ENCODE measurements around the gene ZBTB12. TPM values are rescaled to one million over a fixed set of nuclear protein-coding genes. Genes with fewer than 3 reads are reported as not detected.
"Not testable (repeated sequence)": the region's sequence is repeated elsewhere in the genome, so short reads cannot be mapped to it uniquely, and the experiment has no call there.

Gene ZBTB12
- total and polyA plus RNA-seq, 3 experiments from 2014 or later, result 3.5 to 4.3 TPM; not detected in 1

DNA sequence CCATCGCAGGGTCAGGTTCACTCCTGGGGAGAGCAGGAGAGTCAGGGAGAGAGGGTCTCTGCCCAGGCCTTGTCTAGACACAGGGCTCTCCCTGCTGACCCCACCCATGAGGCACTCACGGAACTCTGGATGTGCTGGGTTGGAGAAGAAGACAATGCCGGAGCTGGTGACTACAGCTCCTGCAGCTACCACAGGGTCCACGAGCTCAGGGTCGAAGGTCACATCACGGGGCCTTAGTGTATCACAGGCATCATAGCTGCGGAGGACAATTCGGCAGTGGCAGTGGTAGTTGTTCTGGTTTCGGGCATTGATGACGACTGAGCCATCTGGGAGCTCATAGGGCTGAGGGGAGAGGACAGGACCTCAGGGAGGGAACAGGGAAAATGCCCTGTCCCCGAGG is 42.0 kb downstream of the ZBTB12 start:
- Histone ChIP-seq H3K9me3 (ENCODE audit: low read length) (no peaks in the 10 kb centered on the region), H3K36me3 (ENCODE audit: insufficient read depth, low read length) (peaks cover 24% of the 10 kb centered on the region), H3K27ac (ENCODE audit: low read depth, low read length) (no peak overlapping the region), H3K27me3 (ENCODE audit: insufficient read depth, low read length, poor library complexity, severe bottlenecking) (no peaks in the 10 kb centered on the region), H3K4me3 (ENCODE audit: low read length) (no peak overlapping the region), H3K4me1 (ENCODE audit: insufficient read depth, low read length) (peaks cover 21% of the 10 kb centered on the region)
- Mint-ChIP-seq H3K4me1 (peaks cover 25 to 26% (median 26%) of the 10 kb centered on the region in 3 donors), H3K4me3 (peak overlapping the region in 5 of 7 donors; percentile 45 to 82 (median 77)), H3K9me3 (peaks cover 0 to 1% (median 0%) of the 10 kb centered on the region in 5 donors), H3K27ac (peak overlapping the region in 6 of 8 donors; percentile 24 to 91 (median 58)), H3K36me3 (peaks cover 0 to 55% (median 2%) of the 10 kb centered on the region in 3 donors), H3K27me3 (peaks cover 0 to 4% of the 10 kb centered on the region in 2 donors)
- DNase-seq, result no peak
- CTCF ChIA-PET, result no interaction called here
- POLR2A ChIA-PET, result no interaction called here

DNA sequence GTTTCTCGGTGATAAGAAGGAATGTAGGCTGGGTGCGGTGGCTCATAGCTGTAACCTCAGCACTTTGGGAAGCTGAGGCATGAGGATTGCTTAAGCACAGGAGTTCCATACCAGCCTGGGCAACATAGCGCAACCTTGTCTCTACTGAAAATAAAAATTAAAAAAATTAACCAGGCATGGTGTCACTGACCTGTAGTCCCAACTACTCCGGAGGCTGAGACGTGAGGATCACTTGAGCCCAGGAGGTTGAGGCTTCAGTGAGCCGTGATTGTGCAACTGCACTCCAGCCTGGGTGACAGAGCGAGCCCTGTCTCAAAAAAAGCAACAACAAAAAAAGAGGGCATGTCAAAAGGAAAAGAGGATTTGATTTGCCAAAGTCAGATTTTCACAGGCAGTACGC is 43.2 kb downstream of the ZBTB12 start:
- peaks cover 0 to 4% of the 10 kb centered on the region in 2 donors for H3K27me3 Mint-ChIP-seq
- peaks cover 20 to 24% (median 23%) of the 10 kb centered on the region in 3 donors for H3K4me1 Mint-ChIP-seq
- H3K36me3 Mint-ChIP-seq, result peaks cover 0 to 54% (median 2%) of the 10 kb centered on the region in 3 donors
- H3K9me3 Mint-ChIP-seq, result peaks cover 0 to 1% (median 0%) of the 10 kb centered on the region in 5 donors
- no peak for DNase-seq
- Histone ChIP-seq H3K4me1 (ENCODE audit: insufficient read depth, low read length) (peaks cover 14% of the 10 kb centered on the region), H3K9me3 (ENCODE audit: low read length) (no peaks in the 10 kb centered on the region), H3K27me3 (ENCODE audit: insufficient read depth, low read length, poor library complexity, severe bottlenecking) (no peaks in the 10 kb centered on the region), H3K4me3 (ENCODE audit: low read length) (no peak overlapping the region), H3K27ac (ENCODE audit: low read depth, low read length) (no peak overlapping the region), H3K36me3 (ENCODE audit: insufficient read depth, low read length) (peaks cover 24% of the 10 kb centered on the region)
- H3K4me3 Mint-ChIP-seq, result no peak overlapping the region
- peak overlapping the region in 1 of 8 donors; percentile 17 for H3K27ac Mint-ChIP-seq
- ChIA-PET CTCF (interaction anchor here (1.0 kb wide), 1 partner anchor 29 kb away, joined by 3 read pairs; no protein-coding TSS in a partner anchor), POLR2A (interaction anchor here (0.6 kb wide), 1 partner anchor 123 kb away, joined by 3 read pairs; no protein-coding TSS in a partner anchor)

DNA sequence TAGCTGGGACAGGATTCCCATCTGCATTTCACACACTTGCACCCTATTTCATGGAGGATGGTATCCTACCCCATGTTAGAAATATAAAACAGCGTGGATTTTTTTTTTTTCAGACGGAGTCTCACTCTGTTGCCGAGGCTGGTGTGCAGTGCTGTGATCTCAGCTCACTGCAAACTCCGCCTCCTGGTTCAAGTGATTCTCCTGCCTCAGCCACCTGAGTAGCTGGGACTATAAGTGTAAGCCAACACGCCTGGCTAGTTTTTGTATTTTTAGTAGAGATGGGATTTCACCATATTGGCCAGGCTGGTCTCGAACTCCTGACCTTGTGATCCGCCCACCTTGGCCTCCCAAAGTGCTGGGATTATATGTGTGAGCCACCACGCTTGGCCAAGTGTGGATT is 44.1 kb downstream of the ZBTB12 start:
- DNase-seq, result not testable (repeated sequence)

DNA sequence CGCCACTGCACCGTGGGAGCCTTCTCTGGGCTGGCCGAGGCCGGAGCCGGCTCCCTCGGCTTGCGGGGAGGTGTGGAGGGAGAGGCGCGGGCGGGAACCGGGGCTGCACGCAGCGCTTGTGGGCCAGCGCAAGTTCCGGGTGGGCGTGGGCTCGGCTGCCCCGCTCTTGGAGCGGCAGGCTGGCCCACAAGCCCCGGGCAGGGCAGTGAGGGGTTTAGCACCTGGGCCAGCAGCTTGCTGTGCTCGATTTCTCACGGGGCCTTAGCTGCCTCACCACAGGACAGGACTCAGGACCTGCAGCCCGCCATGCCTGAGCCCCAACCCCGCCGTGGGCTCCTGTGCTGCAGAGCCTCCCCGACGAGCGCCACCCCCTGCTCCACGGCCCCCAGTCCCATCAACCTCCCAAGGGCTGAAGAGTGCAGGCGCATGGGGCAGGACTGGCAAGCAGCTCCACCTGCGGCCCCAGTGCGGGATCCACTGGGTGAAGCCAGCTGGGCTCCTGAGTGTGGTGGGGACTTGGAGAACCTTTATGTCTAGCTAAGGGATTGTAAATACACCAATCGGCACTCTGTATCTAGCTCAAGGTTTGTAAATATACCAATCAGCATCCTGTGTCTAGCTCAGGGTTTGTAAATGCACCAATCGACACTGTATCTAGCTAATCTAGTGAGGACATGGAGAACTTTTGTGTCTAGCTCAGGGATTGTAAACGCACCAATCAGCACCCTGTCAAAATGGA is 49.7 kb downstream of the ZBTB12 start:
- H3K27ac Mint-ChIP-seq; H3K9me3 ChIP-seq (ENCODE audit: low read length); H3K36me3 ChIP-seq (ENCODE audit: insufficient read depth, low read length); POLR2A ChIA-PET; H3K27me3 ChIP-seq (ENCODE audit: insufficient read depth, low read length, poor library complexity, severe bottlenecking); H3K4me1 Mint-ChIP-seq; H3K27me3 Mint-ChIP-seq; CTCF ChIA-PET; H3K4me1 ChIP-seq (ENCODE audit: insufficient read depth, low read length); H3K9me3 Mint-ChIP-seq; H3K36me3 Mint-ChIP-seq; H3K4me3 ChIP-seq (ENCODE audit: low read length); H3K27ac ChIP-seq (ENCODE audit: low read depth, low read length); DNase-seq: not testable (repeated sequence)
- peak overlapping the region in 1 of 7 donors; percentile 37 for H3K4me3 Mint-ChIP-seq

More for the DNA sequence above, 44.1 kb downstream of the ZBTB12 start:
- H3K9me3 ChIP-seq (ENCODE audit: low read length); H3K4me1 ChIP-seq (ENCODE audit: insufficient read depth, low read length); H3K4me3 Mint-ChIP-seq; H3K27ac ChIP-seq (ENCODE audit: low read depth, low read length); H3K27me3 ChIP-seq (ENCODE audit: insufficient read depth, low read length, poor library complexity, severe bottlenecking); POLR2A ChIA-PET; H3K9me3 Mint-ChIP-seq; H3K27me3 Mint-ChIP-seq; H3K4me3 ChIP-seq (ENCODE audit: low read length): not testable (repeated sequence)
- CTCF ChIA-PET, result interaction anchor here (1.0 kb wide), 1 partner anchor 28 kb away, joined by 3 read pairs; no protein-coding TSS in a partner anchor
- H3K36me3 ChIP-seq (ENCODE audit: insufficient read depth, low read length), result peaks cover 24% of the 10 kb centered on the region
- Mint-ChIP-seq H3K27ac (peak overlapping the region in 1 of 8 donors; percentile 19), H3K4me1 (peaks cover 13 to 15% (median 15%) of the 10 kb centered on the region in 3 donors), H3K36me3 (peaks cover 0 to 51% (median 2%) of the 10 kb centered on the region in 3 donors)

DNA sequence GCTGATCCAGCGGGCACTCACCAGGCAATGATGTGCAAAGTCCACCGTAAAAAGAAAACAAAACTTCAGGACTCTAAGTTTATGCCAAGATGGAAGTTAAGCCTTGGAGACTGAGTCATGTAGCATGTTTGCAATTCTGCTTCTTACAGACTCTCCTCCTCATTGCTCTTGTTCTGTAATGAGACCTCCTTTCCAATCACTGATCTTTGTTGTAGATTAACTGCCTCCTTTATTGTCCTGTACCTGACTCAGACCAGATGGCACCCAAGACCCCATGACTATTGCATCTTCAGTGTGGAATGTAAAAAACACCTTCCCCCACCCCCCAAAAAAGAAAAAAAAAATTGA is 50.4 kb downstream of the ZBTB12 start:
- ChIA-PET CTCF (no interaction called here), POLR2A (no interaction called here)

DNA sequence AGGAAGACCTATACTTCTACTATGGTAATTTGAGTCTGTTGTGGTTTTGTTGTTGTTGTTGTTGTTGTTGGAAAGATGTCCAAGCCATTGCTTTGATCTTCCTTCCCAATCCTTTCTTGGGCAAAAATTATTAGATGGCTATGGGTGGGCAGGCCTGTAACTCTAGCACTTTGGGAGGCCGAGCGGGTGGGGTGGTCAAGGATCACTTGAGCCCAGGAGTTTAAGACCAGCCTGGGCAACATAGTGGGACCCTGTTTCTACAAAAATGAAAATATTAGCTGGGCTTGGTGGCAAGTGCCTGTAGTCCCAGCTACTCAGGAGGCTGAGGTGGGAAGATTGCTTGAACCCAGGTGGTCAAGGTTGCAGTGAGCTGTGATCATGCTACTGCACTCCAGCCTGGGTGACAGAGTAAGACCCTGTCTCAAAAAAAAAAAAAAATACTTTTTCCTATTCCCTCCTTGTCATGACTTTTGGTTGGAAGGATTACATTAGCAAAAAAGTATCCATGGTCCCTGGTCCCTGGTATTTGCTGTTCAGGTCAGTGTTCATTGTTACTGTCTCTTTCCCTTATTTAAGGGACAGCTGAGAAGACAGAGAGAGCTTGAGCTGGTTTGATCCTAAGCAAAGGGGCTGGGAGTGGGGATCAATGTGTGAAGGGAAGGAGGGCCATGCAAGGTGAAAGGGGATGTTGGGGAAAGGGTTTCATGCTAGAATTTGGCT is 51.0 kb downstream of the ZBTB12 start:
- no peak for DNase-seq
- Mint-ChIP-seq H3K36me3 (peaks cover 0 to 3% (median 0%) of the 10 kb centered on the region in 3 donors), H3K4me3 (no peak overlapping the region), H3K27me3 (no peaks in the 10 kb centered on the region), H3K4me1 (no peaks in the 10 kb centered on the region), H3K9me3 (peaks cover 0 to 1% (median 0%) of the 10 kb centered on the region in 5 donors), H3K27ac (no peak overlapping the region)
- no peak overlapping the region for H3K4me3 ChIP-seq (ENCODE audit: low read length)
- H3K36me3 ChIP-seq (ENCODE audit: insufficient read depth, low read length), result no peaks in the 10 kb centered on the region
- CTCF ChIA-PET, result no interaction called here
- H3K27me3 ChIP-seq (ENCODE audit: insufficient read depth, low read length, poor library complexity, severe bottlenecking), result no peaks in the 10 kb centered on the region
- no peaks in the 10 kb centered on the region for H3K4me1 ChIP-seq (ENCODE audit: insufficient read depth, low read length)
- POLR2A ChIA-PET, result no interaction called here
- no peaks in the 10 kb centered on the region for H3K9me3 ChIP-seq (ENCODE audit: low read length)
- H3K27ac ChIP-seq (ENCODE audit: low read depth, low read length), result no peak overlapping the region

More for the DNA sequence above, 50.4 kb downstream of the ZBTB12 start:
- no peaks in the 10 kb centered on the region for H3K27me3 ChIP-seq (ENCODE audit: insufficient read depth, low read length, poor library complexity, severe bottlenecking)
- no peaks in the 10 kb centered on the region for H3K9me3 ChIP-seq (ENCODE audit: low read length)
- H3K4me3 ChIP-seq (ENCODE audit: low read length), result no peak overlapping the region
- no peaks in the 10 kb centered on the region for H3K36me3 ChIP-seq (ENCODE audit: insufficient read depth, low read length)
- H3K4me1 ChIP-seq (ENCODE audit: insufficient read depth, low read length), result no peaks in the 10 kb centered on the region
- H3K36me3 Mint-ChIP-seq, result peaks cover 0 to 3% (median 0%) of the 10 kb centered on the region in 3 donors
- no peak overlapping the region for H3K4me3 Mint-ChIP-seq
- no peak overlapping the region for H3K27ac ChIP-seq (ENCODE audit: low read depth, low read length)
- H3K27me3 Mint-ChIP-seq, result no peaks in the 10 kb centered on the region
- H3K4me1 Mint-ChIP-seq, result no peaks in the 10 kb centered on the region
- peaks cover 0 to 1% (median 0%) of the 10 kb centered on the region in 5 donors for H3K9me3 Mint-ChIP-seq
- H3K27ac Mint-ChIP-seq, result peak overlapping the region in 1 of 8 donors; percentile 82
- no peak for DNase-seq

Other genes with a start within 250 kb of the ZBTB12 start
Only the 30 nearest of the 37 such genes appear.
- 1 to 10 TPM; 3.5 to 4.5 TPM for gene LY6G5C, start 221.0 kb downstream of the ZBTB12 start, total RNA-seq
- 10.3 TPM for gene LY6G5C, start 221.0 kb downstream of the ZBTB12 start, polyA plus RNA-seq
- gene ABHD16A, start 198.8 kb downstream of the ZBTB12 start, total RNA-seq, result 10 to 100 TPM; 37.0 to 41.0 TPM
- gene ABHD16A, start 198.8 kb downstream of the ZBTB12 start, polyA plus RNA-seq, result 45.5 TPM
- not detected for gene LY6G6F, start 195.2 kb downstream of the ZBTB12 start, total RNA-seq
- gene LY6G6F, start 195.2 kb downstream of the ZBTB12 start, polyA plus RNA-seq, result not detected
- gene LY6G6D, start 186.7 kb downstream of the ZBTB12 start, total RNA-seq, result not detected
- not detected for gene LY6G6D, start 186.7 kb downstream of the ZBTB12 start, polyA plus RNA-seq
- not detected for gene LY6G6C, start 180.3 kb downstream of the ZBTB12 start, total RNA-seq
- gene LY6G6C, start 180.3 kb downstream of the ZBTB12 start, polyA plus RNA-seq, result not detected
- gene MPIG6B, start 178.7 kb downstream of the ZBTB12 start, total RNA-seq, result not detected
- gene MPIG6B, start 178.7 kb downstream of the ZBTB12 start, polyA plus RNA-seq, result 0.08 TPM
- 1 to 10 TPM; 4.1 to 4.9 TPM for gene DDAH2, start 172.8 kb downstream of the ZBTB12 start, total RNA-seq
- 26.3 TPM for gene DDAH2, start 172.8 kb downstream of the ZBTB12 start, polyA plus RNA-seq
- 100 to 1,000 TPM; 377 TPM for gene CLIC1, start 165.6 kb downstream of the ZBTB12 start, total RNA-seq
- gene CLIC1, start 165.6 kb downstream of the ZBTB12 start, polyA plus RNA-seq, result 657 TPM
- 10 to 100 TPM; 36.4 to 39.8 TPM for gene MSH5, start 162.1 kb downstream of the ZBTB12 start, total RNA-seq
- 2.0 TPM for gene MSH5, start 162.1 kb downstream of the ZBTB12 start, polyA plus RNA-seq
- gene SAPCD1, start 139.4 kb downstream of the ZBTB12 start, total RNA-seq, result 1 to 10 TPM; 6.1 to 7.0 TPM
- not detected for gene SAPCD1, start 139.4 kb downstream of the ZBTB12 start, polyA plus RNA-seq
- 1 to 10 TPM; 1.4 to 1.7 TPM for gene VWA7, start 124.8 kb downstream of the ZBTB12 start, total RNA-seq
- 2.5 TPM for gene VWA7, start 124.8 kb downstream of the ZBTB12 start, polyA plus RNA-seq
- gene VARS1, start 106.3 kb downstream of the ZBTB12 start, total RNA-seq, result 100 to 1,000 TPM; 179 to 180 TPM
- gene VARS1, start 106.3 kb downstream of the ZBTB12 start, polyA plus RNA-seq, result 47.5 TPM
- gene LSM2, start 95.1 kb downstream of the ZBTB12 start, total RNA-seq, result 100 to 1,000 TPM; 160 to 172 TPM
- 80.8 TPM for gene LSM2, start 95.1 kb downstream of the ZBTB12 start, polyA plus RNA-seq
- 1 to 10 TPM; 3.5 to 3.8 TPM for gene HSPA1L, start 86.8 kb downstream of the ZBTB12 start, total RNA-seq
- 3.0 TPM for gene HSPA1L, start 86.8 kb downstream of the ZBTB12 start, polyA plus RNA-seq
- 10 to 100 TPM; 64.8 to 70.1 TPM for gene HSPA1A, start 86.5 kb downstream of the ZBTB12 start, total RNA-seq
- gene HSPA1A, start 86.5 kb downstream of the ZBTB12 start, polyA plus RNA-seq, result 34.1 TPM
- 10 to 100 TPM; 80.9 to 81.4 TPM for gene HSPA1B, start 74.3 kb downstream of the ZBTB12 start, total RNA-seq
- 5.0 TPM for gene HSPA1B, start 74.3 kb downstream of the ZBTB12 start, polyA plus RNA-seq
- 10 to 100 TPM; 19.0 to 19.4 TPM for gene NEU1, start 39.3 kb downstream of the ZBTB12 start, total RNA-seq
- gene NEU1, start 39.3 kb downstream of the ZBTB12 start, polyA plus RNA-seq, result 25.0 TPM
- gene SLC44A4, start 23.1 kb downstream of the ZBTB12 start, total RNA-seq, result not detected
- not detected for gene SLC44A4, start 23.1 kb downstream of the ZBTB12 start, polyA plus RNA-seq
- 10 to 100 TPM; 71.6 to 72.4 TPM for gene EHMT2, start 4.4 kb downstream of the ZBTB12 start, total RNA-seq
- gene EHMT2, start 4.4 kb downstream of the ZBTB12 start, polyA plus RNA-seq, result 51.6 TPM
- under 1 TPM; 0.70 to 0.73 TPM for gene C2, start 25.6 kb upstream of the ZBTB12 start, total RNA-seq
- gene C2, start 25.6 kb upstream of the ZBTB12 start, polyA plus RNA-seq, result not detected
- under 1 TPM; 0.31 to 0.40 TPM for gene CFB, start 44.0 kb upstream of the ZBTB12 start, total RNA-seq
- gene CFB, start 44.0 kb upstream of the ZBTB12 start, polyA plus RNA-seq, result 0.83 TPM
- gene NELFE, start 56.9 kb upstream of the ZBTB12 start, total RNA-seq, result 10 to 100 TPM; 86.1 to 90.6 TPM
- gene NELFE, start 56.9 kb upstream of the ZBTB12 start, polyA plus RNA-seq, result 79.6 TPM
- gene SKIC2, start 57.1 kb upstream of the ZBTB12 start, total RNA-seq, result 100 to 1,000 TPM; 110 to 114 TPM
- gene SKIC2, start 57.1 kb upstream of the ZBTB12 start, polyA plus RNA-seq, result 21.1 TPM
- 10 to 100 TPM; 13.8 to 15.8 TPM for gene DXO, start 70.1 kb upstream of the ZBTB12 start, total RNA-seq
- 16.8 TPM for gene DXO, start 70.1 kb upstream of the ZBTB12 start, polyA plus RNA-seq
- gene C4A, start 80.0 kb upstream of the ZBTB12 start, total RNA-seq, result 1 to 10 TPM; 3.3 to 3.4 TPM
- 0.40 TPM for gene C4A, start 80.0 kb upstream of the ZBTB12 start, polyA plus RNA-seq
- 1 to 10 TPM; 2.2 to 3.7 TPM for gene C4B, start 112.7 kb upstream of the ZBTB12 start, total RNA-seq
- gene C4B, start 112.7 kb upstream of the ZBTB12 start, polyA plus RNA-seq, result 0.70 TPM
- gene CYP21A2, start 136.3 kb upstream of the ZBTB12 start, total RNA-seq, result under 1 TPM; 0.37 to 0.40 TPM
- not detected for gene CYP21A2, start 136.3 kb upstream of the ZBTB12 start, polyA plus RNA-seq
- gene TNXB, start 207.3 kb upstream of the ZBTB12 start, total RNA-seq, result 1 to 10 TPM; 2.5 to 4.9 TPM
- gene TNXB, start 207.3 kb upstream of the ZBTB12 start, polyA plus RNA-seq, result not detected
- 10 to 100 TPM; 72.5 to 74.4 TPM for gene ATF6B, start 226.2 kb upstream of the ZBTB12 start, total RNA-seq
- 20.7 TPM for gene ATF6B, start 226.2 kb upstream of the ZBTB12 start, polyA plus RNA-seq
- 1 to 10 TPM; 6.8 to 8.1 TPM for gene FKBPL, start 228.2 kb upstream of the ZBTB12 start, total RNA-seq
- 2.3 TPM for gene FKBPL, start 228.2 kb upstream of the ZBTB12 start, polyA plus RNA-seq

Data from CD8-positive, alpha-beta memory T cell (primary cell).